H9 (cell line): Measurements from ENCODE around the gene DNAJC22. TPM values are rescaled to one million over a fixed set of nuclear protein-coding genes. Genes with fewer than 3 reads are reported as not detected.
A peak's percentile ranks its signal among the peaks of the same experiment; 100 is the strongest.

Source experiments
- DNase-seq: peaks from one replicate; pipeline ENCODE4 v3.0.0-alpha.2; 2017
- H2AFZ ChIP-seq: one replicate; pipeline ENCODE4 v1.6.1; 2013; ENCODE audit warnings: mild to moderate bottlenecking, low read length, control low read depth, moderate library complexity
- H2AK5ac ChIP-seq: 2 replicates; pipeline ENCODE4 v1.6.1; 2013; ENCODE audit warnings: low read length, control low read depth, mixed read lengths; ENCODE audit not compliant: insufficient read length
- H2BK120ac ChIP-seq: one replicate; pipeline ENCODE4 v1.6.1; 2013; ENCODE audit warnings: low read depth, mild to moderate bottlenecking, low read length, control low read depth, inconsistent platforms; ENCODE audit not compliant: poor library complexity, severe bottlenecking
- H2BK12ac ChIP-seq: 2 replicates; pipeline ENCODE4 v1.6.1; 2013; ENCODE audit warnings: low read length, control low read depth, mixed read lengths, low read depth; ENCODE audit not compliant: insufficient read length
- H2BK15ac ChIP-seq: 2 replicates; pipeline ENCODE4 v1.6.1; 2013; ENCODE audit warnings: low read depth, low read length, control low read depth
- H2BK20ac ChIP-seq: one replicate; pipeline ENCODE4 v1.6.1; 2013; ENCODE audit warnings: low read depth, mild to moderate bottlenecking, low read length, control low read depth, inconsistent platforms; ENCODE audit not compliant: poor library complexity, severe bottlenecking
- H2BK5ac ChIP-seq: 2 replicates; pipeline ENCODE4 v1.6.1; 2013; ENCODE audit warnings: low read length, control low read depth, mixed read lengths; ENCODE audit not compliant: insufficient read length
- H3K14ac ChIP-seq: 2 replicates; pipeline ENCODE4 v1.6.1; 2013; ENCODE audit warnings: low read length, control low read depth; ENCODE audit not compliant: insufficient read depth
- H3K18ac ChIP-seq: 2 replicates; pipeline ENCODE4 v1.6.1; 2013; ENCODE audit warnings: low read depth, mild to moderate bottlenecking, mixed read lengths, low read length, control low read depth; ENCODE audit not compliant: insufficient read length
- H3K23ac ChIP-seq: 2 replicates; pipeline ENCODE4 v1.6.1; 2013; ENCODE audit warnings: low read length, control low read depth, mixed read lengths, low read depth; ENCODE audit not compliant: insufficient read length
- H3K23me2 ChIP-seq: 2 replicates; pipeline ENCODE4 v1.6.1; 2013; ENCODE audit warnings: low read depth, mild to moderate bottlenecking, mixed read lengths, low read length, control low read depth; ENCODE audit not compliant: insufficient read length, poor library complexity, severe bottlenecking
- H3K27ac ChIP-seq: 2 replicates; pipeline ENCODE4 v1.5.1; 2013; ENCODE audit warnings: low read length, control low read depth, mixed read lengths, low read depth; ENCODE audit not compliant: insufficient read length
- H3K27me3 ChIP-seq: 2 replicates; pipeline ENCODE4 v1.6.1; 2013; ENCODE audit warnings: low read length, control low read depth, inconsistent platforms; ENCODE audit not compliant: insufficient read depth
- H3K4ac ChIP-seq: 2 replicates; pipeline ENCODE4 v1.6.1; 2013; ENCODE audit warnings: low read depth, mild to moderate bottlenecking, control low read depth, inconsistent platforms, low read length, moderate library complexity
- H3K4me1 ChIP-seq: 2 replicates; pipeline ENCODE4 v1.6.1; 2013; ENCODE audit warnings: low read length, control low read depth, inconsistent platforms; ENCODE audit not compliant: insufficient read depth
- H3K4me2 ChIP-seq: 2 replicates; pipeline ENCODE4 v1.6.1; 2013; ENCODE audit warnings: low read length, control low read depth, mixed read lengths; ENCODE audit not compliant: insufficient read length, insufficient read depth
- H3K56ac ChIP-seq: 2 replicates; pipeline ENCODE4 v1.6.1; 2013; ENCODE audit warnings: low read depth, mild to moderate bottlenecking, mixed read lengths, low read length, control low read depth; ENCODE audit not compliant: insufficient read length
- H3K79me1 ChIP-seq: 2 replicates; pipeline ENCODE4 v1.6.1; 2013; ENCODE audit warnings: low read depth, mild to moderate bottlenecking, moderate library complexity, low read length, control low read depth, inconsistent platforms; ENCODE audit not compliant: insufficient read depth, poor library complexity, severe bottlenecking
- H3K79me2 ChIP-seq: 2 replicates; pipeline ENCODE4 v1.6.1; 2013; ENCODE audit warnings: low read length, control low read depth, inconsistent platforms; ENCODE audit not compliant: insufficient read depth
- H3K9ac ChIP-seq: 2 replicates; pipeline ENCODE4 v1.6.1; 2013; ENCODE audit warnings: low read length, control low read depth, mixed read lengths; ENCODE audit not compliant: insufficient read length; ENCODE audit errors: extremely low read depth
- H3K9me3 ChIP-seq: one replicate; pipeline ENCODE4 v1.6.1; 2013; ENCODE audit warnings: low read depth, low read length, inconsistent platforms; ENCODE audit not compliant: control insufficient read depth
- H3T11ph ChIP-seq: one replicate; pipeline ENCODE4 v1.6.1; 2013; ENCODE audit warnings: mild to moderate bottlenecking, low read length, control low read depth, inconsistent platforms
- H4K20me1 ChIP-seq: one replicate; pipeline ENCODE4 v1.6.1; 2013; ENCODE audit not compliant: control insufficient read depth, insufficient read length, insufficient read depth
- H4K5ac ChIP-seq: 2 replicates; pipeline ENCODE4 v1.6.1; 2013; ENCODE audit warnings: low read depth, mild to moderate bottlenecking, mixed read lengths, low read length, control low read depth; ENCODE audit not compliant: insufficient read length
- H4K8ac ChIP-seq: replicated peaks from 2 replicates; pipeline ENCODE4 v1.6.1; 2013; ENCODE audit warnings: low read length, control low read depth, mixed read lengths, low read depth; ENCODE audit not compliant: insufficient read length
- H4K91ac ChIP-seq: 2 replicates; pipeline ENCODE4 v1.6.1; 2013; ENCODE audit warnings: low read depth, mild to moderate bottlenecking, moderate library complexity, mixed read lengths, low read length, control low read depth; ENCODE audit not compliant: insufficient read length
- H3K27ac Mint-ChIP-seq, 3 experiments: 2 replicates in 2 of 3; 3 replicates in 1 of 3; pipeline ENCODE4 v1.8.0; 2020 to 2021; ENCODE audit warnings: mixed read lengths in 3 of 3, mild to moderate bottlenecking in 1 of 3, moderate library complexity in 1 of 3
- H3K27me3 Mint-ChIP-seq: 2 replicates; pipeline ENCODE4 v1.8.0; 2021; ENCODE audit warnings: low read depth, mild to moderate bottlenecking, moderate library complexity, mixed read lengths
- H3K36me3 Mint-ChIP-seq, 3 experiments: 2 replicates in 2 of 3; 3 replicates in 1 of 3; pipeline ENCODE4 v1.8.0; 2020 to 2021; ENCODE audit warnings: low read depth in 3 of 3, mixed read lengths in 3 of 3; ENCODE audit not compliant: insufficient read depth in 1 of 3
- H3K4me1 Mint-ChIP-seq, 2 experiments: 2 replicates each; pipeline ENCODE4 v1.8.0; 2020; ENCODE audit warnings: mixed read lengths in 2 of 2
- H3K4me3 Mint-ChIP-seq, 2 experiments: 2 replicates in 1 of 2; 3 replicates in 1 of 2; pipeline ENCODE4 v1.8.0; 2020 to 2021; ENCODE audit warnings: mild to moderate bottlenecking in 2 of 2, mixed read lengths in 2 of 2, moderate library complexity in 1 of 2
- H3K9me3 Mint-ChIP-seq, 2 experiments: 2 replicates in 1 of 2; 3 replicates in 1 of 2; pipeline ENCODE4 v1.8.0; 2020; ENCODE audit warnings: mild to moderate bottlenecking in 2 of 2, mixed read lengths in 2 of 2, moderate library complexity in 1 of 2
- CTCF ChIP-seq: fragments of 200-600 bp; sonication (generic); conservative IDR thresholded peaks from 3 replicates; pipeline ENCODE4 v1.8.0; 2021; ENCODE audit warnings: antibody characterized with exemption, mild to moderate bottlenecking
- WGBS: extraction: QIAGEN DNeasy Blood & Tissue Kit; methylation state at CpG from one replicate; pipeline ENCODE4 v1.1.7; 2013; ENCODE audit warnings: missing lambda C conversion rate, low lambda C conversion rate, mixed read lengths; ENCODE audit not compliant: insufficient read length; ENCODE audit errors: extremely low coverage; 5-methylcytosine and 5-hydroxymethylcytosine counted together
- total RNA-seq: library from RNA; stranded (reverse); gene quantifications from 2 replicates; pipeline ENCODE4 v1.2.1, GENCODE V29; 2021

DNAJC22 gene
- total RNA-seq, 1 experiment from 2014 or later: 3.2 TPM

- H3K9ac ChIP-seq: no peak overlapping the region
- H3K79me1 ChIP-seq: no peaks in the 10 kb centered on the region
- no peak overlapping the region for H2AFZ ChIP-seq
- no peaks in the 10 kb centered on the region for H3K9me3 ChIP-seq
- H3K9me3 Mint-ChIP-seq: peaks cover 1 to 6% of the 10 kb centered on the region in 2 experiments; a peak in 3 of 5 replicates
- peak overlapping the region in 1 of 2 experiments; percentile 57; a peak in 2 of 5 replicates for H3K4me3 Mint-ChIP-seq
- peaks cover 0 to 1% (median 0%) of the 10 kb centered on the region in 3 experiments; a peak in 2 of 7 replicates for H3K36me3 Mint-ChIP-seq
- H2AK5ac ChIP-seq: no peak overlapping the region
- H3K4ac ChIP-seq: no peak overlapping the region
- no peak overlapping the region for H3K27ac ChIP-seq
- H4K8ac ChIP-seq: no peak overlapping the region
- no peak overlapping the region for H3K14ac ChIP-seq
- no peak overlapping the region for H2BK15ac ChIP-seq
- no peak overlapping the region for H3T11ph ChIP-seq
- H3K4me1 ChIP-seq: peaks cover 7% of the 10 kb centered on the region; the same call in 1 of the 2 replicates
- H2BK20ac ChIP-seq: no peak overlapping the region
- no peak overlapping the region for H3K56ac ChIP-seq
- no peak overlapping the region for H4K5ac ChIP-seq
- H3K4me2 ChIP-seq: no peak overlapping the region
- peaks cover 24% of the 10 kb centered on the region for H3K23me2 ChIP-seq
- no peak for DNase-seq
- no peak overlapping the region for H3K18ac ChIP-seq
- H3K27me3 ChIP-seq: peaks cover 85% of the 10 kb centered on the region
- H3K27me3 Mint-ChIP-seq: peaks cover 98% of the 10 kb centered on the region
- H3K23ac ChIP-seq: no peak overlapping the region
- peaks cover 3% of the 10 kb centered on the region for H4K20me1 ChIP-seq
- H2BK12ac ChIP-seq: no peak overlapping the region
- H3K27ac Mint-ChIP-seq: no peak overlapping the region
- peaks cover 46 to 53% of the 10 kb centered on the region in 2 experiments for H3K4me1 Mint-ChIP-seq
- no CpG with 5 or more reads among the region's 5 CpGs for WGBS
- H3K79me2 ChIP-seq: no peaks in the 10 kb centered on the region
- no peak overlapping the region for H2BK5ac ChIP-seq
- H2BK120ac ChIP-seq: no peak overlapping the region
- no peak overlapping the region for H4K91ac ChIP-seq
- TF ChIP-seq CTCF: no peak
Measured at GRCh38 chr12:49339464-49339861, 7.2 kb upstream of the DNAJC22 start.
